A549 treated with ZK216348 at 1 μM for 4 hours (cell line): ENCODE results near the gene C2CD4A. TPM values are rescaled to one million over a fixed set of nuclear protein-coding genes. Genes with fewer than 3 reads are reported as not detected.

Experiments used
- total RNA-seq: library from RNA; stranded (reverse); fragments of 200-300 nt; extraction: Qiagen RNA extraction; gene quantifications from 5 replicates; pipeline ENCODE4 v1.2.3, GENCODE V29; 2022; ENCODE audit warnings: low read depth

C2CD4A gene, protein sequence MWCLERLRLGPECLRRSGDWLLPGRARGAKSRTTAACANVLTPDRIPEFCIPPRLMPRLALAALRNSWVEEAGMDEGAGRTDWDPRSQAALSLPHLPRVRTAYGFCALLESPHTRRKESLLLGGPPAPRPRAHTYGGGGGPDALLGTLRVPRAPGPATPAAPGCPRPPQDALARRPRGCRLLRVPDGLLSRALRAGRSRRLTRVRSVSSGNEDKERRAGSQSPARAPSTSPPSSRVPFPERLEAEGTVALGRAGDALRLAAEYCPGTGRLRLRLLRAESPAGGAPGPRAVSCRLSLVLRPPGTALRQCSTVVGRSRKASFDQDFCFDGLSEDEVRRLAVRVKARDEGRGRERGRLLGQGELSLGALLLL
- 0.09 to 0.18 TPM (median 0.15 TPM) in 4 of 5 replicates, not detected in the other for total RNA-seq

DNA sequence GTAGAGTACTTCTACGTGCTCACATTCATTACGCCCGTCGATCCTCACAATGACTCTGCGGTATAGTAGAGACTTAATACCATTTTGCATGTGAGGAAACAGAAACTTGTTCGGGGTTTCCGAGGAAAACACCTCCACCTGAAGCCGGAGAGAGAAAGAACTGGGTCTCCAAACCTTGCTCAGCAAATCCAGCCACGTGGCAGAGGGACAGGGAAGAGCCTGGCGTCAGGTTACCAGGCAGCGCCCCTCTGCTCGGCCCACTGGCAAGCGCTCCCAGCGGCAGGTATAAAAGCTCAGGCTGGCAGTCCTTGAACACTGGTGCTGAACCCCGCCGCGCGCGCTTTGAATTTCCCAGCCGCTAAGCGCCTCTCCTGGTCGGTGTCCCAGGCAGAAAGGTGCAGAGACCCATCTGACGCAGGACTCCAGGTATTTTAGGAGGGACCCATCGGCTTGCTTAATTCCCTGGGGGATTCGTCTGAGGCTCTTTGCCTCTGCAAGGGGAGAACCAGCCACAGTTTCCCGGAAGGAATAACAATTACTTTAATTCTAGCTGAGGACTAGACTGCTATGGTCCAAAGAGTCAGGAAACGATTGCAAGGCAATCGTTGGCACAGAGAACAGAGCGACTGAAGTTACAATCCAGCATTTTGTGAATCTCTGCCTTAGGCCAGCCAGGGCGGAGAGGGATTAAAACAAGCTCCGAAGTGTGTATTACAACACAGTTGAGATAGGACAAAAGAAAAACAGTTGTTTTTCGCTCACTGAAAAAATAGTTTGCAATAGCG lies at the start of gene C2CD4A:
Gene C2CD4A, plus strand, starts transcription at position 315 of the 785 bp plus-strand sequence. CDS start 637 bp downstream, outside the sequence.

DNA sequence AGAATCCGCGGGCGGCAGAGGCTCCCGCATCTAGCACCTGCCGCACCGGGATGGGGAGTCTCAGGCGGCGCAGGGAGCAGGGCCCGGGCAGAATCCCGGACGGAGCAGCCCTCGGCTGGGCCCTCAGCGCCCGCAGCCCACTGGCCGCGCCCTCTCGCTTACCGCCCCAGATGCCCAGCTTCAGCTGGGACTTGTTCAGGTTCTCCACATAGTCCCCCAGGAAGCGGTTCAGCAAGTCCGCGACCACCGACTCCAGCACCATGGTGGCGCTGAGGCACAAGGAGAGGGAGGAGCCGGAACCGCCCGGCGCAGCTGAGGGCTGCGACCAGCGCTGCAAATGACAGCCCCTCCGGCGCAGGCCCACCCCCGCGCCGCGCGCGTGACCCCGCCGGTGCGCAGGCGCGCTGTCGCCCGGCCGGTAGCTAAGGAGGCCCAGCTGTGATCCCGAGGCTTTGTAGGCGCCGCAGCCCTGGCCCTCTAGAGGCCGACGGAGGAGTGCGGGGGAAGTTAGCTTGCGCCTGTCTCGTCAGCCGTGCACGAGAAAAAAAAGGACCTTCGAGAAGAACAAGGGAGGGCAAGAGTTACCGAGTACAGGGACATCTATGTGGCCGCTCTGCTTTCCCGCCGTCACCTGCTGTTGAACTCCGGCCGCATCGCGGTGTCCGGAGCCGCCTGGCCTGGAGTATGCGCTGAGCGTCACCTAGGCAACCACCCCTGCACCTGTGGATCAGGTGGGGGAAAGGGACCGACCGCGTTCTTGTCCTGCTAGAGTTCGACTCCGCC lies 6.5 kb upstream of the C2CD4A start, which contains the start of gene VPS13C:
Gene VPS13C, minus strand, starts transcription at position 335 of the 783 bp plus-strand sequence. Its CDS starts 73 bp downstream, at position 262.

Other genes starting within 250 kb of the C2CD4A start
- 9.0 to 12.7 TPM (median 11.5 TPM) in 5 replicates for gene VPS13C, start 6.5 kb upstream of the C2CD4A start, total RNA-seq
- gene C2CD4B, start 98.3 kb downstream of the C2CD4A start, total RNA-seq, result 0.16 to 0.46 TPM (median 0.21 TPM) in 3 of 5 replicates, not detected in the others